Stimulated activated CD8-positive, alpha-beta memory T cell treated with anti-CD3 and anti-CD28 coated beads, Interleukin-12 subunit alpha, Interleukin-12 subunit beta, amount 100 ng/mL, for 24 hours (primary cell): ENCODE data around the gene SH3RF3.

ENCODE experiments used
- DNase-seq: peaks from one replicate; pipeline ENCODE4 v3.0.0-alpha.2; 2020; ENCODE audit errors: extremely low read depth

SH3RF3 gene

GRCh38 chr2:109493176-109493935 lies 364.4 kb downstream of the SH3RF3 start:
- no peak for DNase-seq

DNA sequence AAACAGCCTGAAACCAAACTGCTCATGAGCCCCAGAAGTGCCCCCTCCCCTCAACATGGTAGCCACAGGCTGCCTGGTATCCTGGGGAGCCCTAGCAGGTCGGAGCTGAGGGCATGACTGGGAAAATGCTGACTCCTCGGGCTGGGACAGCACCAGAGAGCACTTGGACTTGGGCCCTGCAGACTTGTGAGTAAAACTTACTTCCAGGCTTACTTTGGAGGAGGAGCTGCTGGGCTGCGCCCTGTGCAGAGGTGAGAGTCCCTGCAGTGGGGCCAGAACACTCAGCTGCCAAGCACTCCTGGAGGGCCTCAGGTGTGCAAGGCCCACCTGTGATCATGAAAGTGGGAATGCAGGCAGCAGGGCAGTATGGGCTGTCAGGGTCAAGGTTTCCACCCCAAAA lies 365.3 kb downstream of the SH3RF3 start:
- no peak for DNase-seq

DNA sequence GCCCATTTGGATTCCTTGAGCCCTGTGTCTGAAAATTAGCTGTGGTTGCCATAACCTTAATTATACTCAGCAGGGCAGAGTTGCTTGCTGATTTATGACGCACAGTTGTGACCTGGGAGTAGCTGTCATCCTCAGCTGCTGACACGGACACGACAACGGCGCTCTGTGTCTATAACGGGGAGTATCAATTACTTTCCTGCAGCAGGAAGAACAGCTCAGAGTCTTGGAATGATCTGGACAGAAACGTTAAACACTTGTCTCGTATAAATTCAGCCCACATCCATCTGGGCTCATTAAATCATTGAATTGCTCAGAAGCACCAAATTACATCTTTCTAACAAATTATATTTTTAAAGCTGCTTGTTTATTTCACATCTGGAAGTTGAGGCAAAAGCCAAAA lies 368.5 kb downstream of the SH3RF3 start:
- DNase-seq, result no peak

GRCh38 chr2:109497911-109498870 lies 369.2 kb downstream of the SH3RF3 start:
- no peak for DNase-seq

DNA sequence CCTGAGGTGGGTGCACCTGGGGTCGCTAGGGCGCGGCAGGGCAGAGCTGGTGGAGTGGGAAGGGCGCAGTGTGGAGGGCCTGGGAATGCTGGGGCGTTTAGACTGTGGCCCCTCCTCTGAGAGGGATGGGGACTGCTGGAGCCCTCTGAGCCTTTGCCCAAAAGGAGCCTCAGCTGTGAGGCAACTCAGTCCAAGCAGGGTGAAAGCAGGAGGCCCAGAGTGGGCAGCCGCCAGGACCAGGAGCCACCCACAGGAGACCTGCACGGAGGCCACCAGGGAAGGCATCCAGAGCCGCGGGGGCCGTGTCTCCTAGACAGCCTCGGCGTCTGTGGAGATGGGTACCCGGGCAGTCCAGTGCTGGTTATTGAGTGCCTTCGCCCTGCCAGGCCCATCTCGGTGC lies 369.9 kb downstream of the SH3RF3 start:
- DNase-seq, result no peak

GRCh38 chr2:109499566-109499965 lies 370.6 kb downstream of the SH3RF3 start:
- DNase-seq, result no peak

GRCh38 chr2:109500910-109501309 lies 371.9 kb downstream of the SH3RF3 start:
- DNase-seq, result no peak

DNA sequence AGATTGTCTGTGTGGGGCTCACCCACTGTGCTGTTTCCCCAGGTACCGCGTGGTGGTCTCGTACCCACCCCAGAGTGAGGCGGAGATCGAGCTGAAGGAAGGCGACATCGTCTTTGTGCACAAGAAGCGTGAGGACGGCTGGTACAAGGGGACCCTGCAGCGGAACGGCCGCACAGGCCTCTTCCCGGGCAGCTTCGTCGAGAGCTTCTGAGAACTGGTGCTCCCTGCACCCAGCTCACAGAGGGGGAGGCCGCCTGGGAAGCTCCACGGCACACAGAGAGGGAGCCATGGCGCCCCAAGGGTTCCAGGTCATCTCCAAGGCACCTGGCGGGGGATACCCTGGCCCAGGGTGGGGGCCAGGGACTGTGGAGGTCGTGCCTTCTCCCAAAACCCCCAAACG lies 372.5 kb downstream of the SH3RF3 start:
- DNase-seq, result no peak

GRCh38 chr2:109503191-109503590 lies 374.2 kb downstream of the SH3RF3 start:
- no peak for DNase-seq

DNA sequence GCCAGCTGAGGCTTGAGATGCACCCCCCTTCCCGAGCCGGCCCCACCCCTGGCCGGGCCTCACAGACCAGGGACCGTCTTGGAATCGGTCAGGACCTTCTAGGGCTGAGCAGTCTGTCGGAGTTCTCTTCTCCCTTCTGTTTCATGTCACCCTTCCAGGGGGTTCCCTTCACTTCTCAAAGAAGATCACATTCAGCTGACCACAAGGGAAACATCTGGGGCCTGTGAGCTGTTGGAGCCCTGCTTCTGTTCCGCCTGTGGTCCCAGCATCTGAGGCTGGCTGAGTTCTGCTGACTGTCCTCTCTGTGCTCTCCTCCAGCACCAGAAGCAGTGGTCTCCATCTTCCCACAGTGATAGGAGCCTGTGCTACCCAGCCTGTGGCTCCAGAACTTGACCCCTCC lies 378.2 kb downstream of the SH3RF3 start:
- DNase-seq, result no peak

DNA sequence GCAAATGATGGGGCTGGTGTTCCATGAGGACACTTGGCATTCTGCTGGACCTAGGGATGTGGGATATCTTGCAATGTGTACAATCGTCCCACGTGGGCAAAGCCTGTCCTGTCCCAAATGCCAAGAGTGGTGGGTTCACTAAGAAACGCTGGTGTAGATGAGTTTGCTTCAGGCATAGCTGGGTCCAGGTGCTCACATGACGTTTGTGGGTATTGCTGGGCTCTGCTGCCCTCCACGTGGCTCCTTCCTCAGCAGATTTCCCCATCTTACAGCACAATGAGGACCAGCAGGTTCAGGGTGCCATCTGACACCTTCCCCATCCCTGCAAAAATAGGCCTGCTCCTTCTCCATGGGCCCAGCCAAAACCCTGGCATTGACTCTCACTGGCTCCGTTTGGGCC lies 378.8 kb downstream of the SH3RF3 start:
- DNase-seq, result no peak

GRCh38 chr2:109508556-109508955 lies 379.6 kb downstream of the SH3RF3 start:
- no peak for DNase-seq

- DNase-seq, result peak; percentile 12
Measured at GRCh38 chr2:109510136-109511028, 381.4 kb downstream of the SH3RF3 start.

DNA sequence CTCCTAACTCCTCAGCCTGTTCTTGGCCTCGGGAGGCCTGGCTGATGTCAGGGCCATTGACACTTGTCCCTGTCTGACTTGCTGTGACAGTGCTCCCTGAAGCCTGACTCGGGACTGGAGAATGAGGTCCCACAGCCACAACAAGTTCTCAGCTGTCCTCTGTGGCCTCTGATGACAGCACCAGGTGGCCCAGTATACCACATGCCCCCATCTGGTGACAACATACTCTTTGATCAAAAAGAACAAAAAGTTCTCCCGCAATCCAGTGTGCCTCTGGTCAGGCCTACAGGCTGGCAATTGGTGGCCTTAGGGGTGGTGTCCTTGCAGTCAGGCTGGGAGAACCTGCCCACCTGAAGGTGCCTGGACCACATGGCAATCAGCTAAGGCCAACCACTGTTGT lies 382.2 kb downstream of the SH3RF3 start:
- no peak for DNase-seq

DNA sequence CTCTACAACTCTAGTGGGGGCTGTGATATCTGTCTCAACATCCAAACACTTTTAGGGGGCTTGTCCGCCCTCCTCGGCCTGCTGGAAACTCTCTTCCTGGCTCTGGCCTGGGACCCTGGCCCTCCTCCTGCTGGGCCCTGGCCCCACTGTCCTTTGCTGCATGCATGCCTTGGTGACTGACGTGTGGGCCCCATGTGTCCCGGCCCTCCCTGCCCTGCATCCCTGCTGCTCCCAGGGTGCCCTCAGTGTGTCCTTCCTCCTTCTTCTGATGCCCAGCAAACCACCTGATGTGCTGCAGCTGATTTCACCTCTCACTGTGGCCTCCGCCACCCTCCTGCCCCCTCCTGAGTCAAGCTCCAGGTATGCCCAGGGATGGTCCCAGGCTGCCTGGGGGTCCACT lies 383.1 kb downstream of the SH3RF3 start:
- DNase-seq, result no peak

DNA sequence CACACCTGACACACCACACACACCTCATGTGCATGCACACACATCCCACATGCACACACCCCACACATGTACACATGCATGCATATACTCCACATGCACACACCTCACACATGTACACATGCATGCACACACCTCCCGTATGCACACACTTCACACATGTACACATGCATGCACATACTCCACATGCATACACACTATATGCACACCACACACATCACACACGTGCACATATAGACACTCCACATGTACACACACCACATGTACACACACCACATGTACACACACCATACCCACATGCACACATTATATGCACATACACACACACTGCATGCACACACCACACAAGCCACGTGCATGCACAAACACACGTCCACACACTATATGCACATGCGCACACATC lies 384.2 kb downstream of the SH3RF3 start:
- no peak for DNase-seq

GRCh38 chr2:109513749-109514588 lies 385.0 kb downstream of the SH3RF3 start:
- DNase-seq, result no peak

DNA sequence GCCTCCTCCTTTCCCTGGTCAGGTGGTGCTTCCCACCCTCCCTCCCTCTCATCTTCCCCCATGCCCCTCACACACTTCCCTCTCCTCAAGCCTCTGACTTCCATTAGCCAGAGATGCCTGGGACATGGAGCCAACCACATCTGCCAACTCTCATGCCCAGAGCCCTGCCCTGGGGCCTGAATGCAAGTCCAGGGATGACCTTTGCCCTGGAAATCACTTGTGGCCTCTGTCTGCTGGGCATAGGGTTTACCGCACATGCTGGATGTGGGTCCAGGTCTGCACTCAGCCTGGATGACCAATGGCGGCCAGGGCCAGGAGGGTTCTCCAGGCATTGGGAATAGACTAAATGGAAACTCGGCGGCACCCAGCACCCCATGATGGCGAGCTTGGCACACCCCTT lies 385.9 kb downstream of the SH3RF3 start:
- no peak for DNase-seq

DNA sequence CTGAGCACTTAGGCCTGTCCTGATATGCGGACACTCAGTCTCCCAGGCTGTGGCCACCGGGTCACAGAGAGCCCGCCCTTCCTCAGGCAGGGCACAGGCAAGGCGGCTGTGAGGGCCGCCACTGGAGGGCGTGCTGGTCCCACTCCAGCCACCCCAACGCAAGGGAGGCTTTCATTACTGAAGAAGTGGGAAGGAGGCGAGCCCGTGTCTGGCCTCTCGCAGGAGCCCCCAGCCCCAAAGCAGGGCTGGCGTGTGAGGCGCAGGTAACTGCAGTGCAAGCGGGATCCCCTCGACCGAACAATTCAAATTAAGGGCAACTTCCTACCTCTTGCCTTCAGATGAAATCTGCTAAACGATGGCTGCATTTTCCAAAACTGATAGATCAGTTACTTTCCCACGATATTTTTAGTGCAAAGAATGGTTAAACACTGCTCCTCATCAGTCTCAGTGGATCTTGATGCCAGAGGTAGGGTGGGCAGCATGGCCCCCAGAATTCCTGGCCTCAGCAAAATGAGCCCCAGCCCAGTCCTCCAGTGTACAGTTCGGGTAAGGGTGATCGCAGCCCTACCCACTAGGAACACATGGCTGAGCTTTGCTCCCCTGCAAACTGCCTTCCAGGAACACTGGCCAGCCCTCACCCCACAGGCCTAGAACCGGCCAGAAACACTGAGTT lies 387.6 kb downstream of the SH3RF3 start:
- no peak for DNase-seq

GRCh38 chr2:109517118-109517889 lies 388.3 kb downstream of the SH3RF3 start:
- DNase-seq, result no peak
